GM12875 (cell line): ENCODE measurements around the gene ESPNL.

ENCODE experiments used
- H3K4me3 ChIP-seq: one replicate; pipeline ENCODE4 v1.5.1; 2011; ENCODE audit warnings: low read depth, low read length, control low read depth
- CTCF ChIP-seq: IDR thresholded peaks from 2 replicates; pipeline ENCODE4 v1.5.1; 2011; ENCODE audit warnings: low read depth, mild to moderate bottlenecking, control low read depth, inconsistent platforms, low read length, moderate library complexity, borderline replicate concordance; ENCODE audit not compliant: insufficient read depth

ESPNL gene

GRCh38 chr2:238133499-238134392, 33.6 kb downstream of the ESPNL start:
- 0 out of 2 replicates have a peak, but pooled peaks have one; percentile 2 for TF ChIP-seq CTCF
- H3K4me3 ChIP-seq, result no peak overlapping the region

GRCh38 chr2:238134393-238134785, 34.2 kb downstream of the ESPNL start:
- no peak overlapping the region for H3K4me3 ChIP-seq
- no peak for TF ChIP-seq CTCF

- no peak overlapping the region for H3K4me3 ChIP-seq
- no peak for TF ChIP-seq CTCF
Measured at GRCh38 chr2:238135601-238136150, 35.5 kb downstream of the ESPNL start.

GRCh38 chr2:238136820-238137537, 36.8 kb downstream of the ESPNL start:
- H3K4me3 ChIP-seq, result no peak overlapping the region
- no peak for TF ChIP-seq CTCF

GRCh38 chr2:238137885-238138284, 37.7 kb downstream of the ESPNL start:
- no peak overlapping the region for H3K4me3 ChIP-seq
- no peak for TF ChIP-seq CTCF

GRCh38 chr2:238138331-238139195, 38.4 kb downstream of the ESPNL start, which contains the start of gene KLHL30:
Gene KLHL30 (plus strand): TSS chr2:238138668. CDS start chr2:238140755, 2,087 bp downstream.
- TF ChIP-seq CTCF, result no peak
- peak within 1 kb of the TSS; percentile 11 for H3K4me3 ChIP-seq
